DOHH2 (cell line): ENCODE results near the gene PRKCZ.

Source experiments
- H3F3A ChIP-seq: fragments of 200-600 bp; sonication (generic), shearing (Covaris generic); 2 replicates; pipeline ENCODE4 v1.6.0; 2016; ENCODE audit warnings: antibody characterized with exemption, mild to moderate bottlenecking; ENCODE audit not compliant: control insufficient read depth, insufficient read depth
- H3K27ac ChIP-seq: fragments of 200-600 bp; sonication (generic); 2 replicates; pipeline ENCODE4 v1.5.1; 2014; ENCODE audit warnings: low read depth, mild to moderate bottlenecking, low read length, moderate library complexity
- H3K27me3 ChIP-seq: fragments of 200-600 bp; sonication (generic); 2 replicates; pipeline ENCODE4 v1.6.1; 2014; ENCODE audit warnings: mild to moderate bottlenecking, low read length, mixed read lengths; ENCODE audit not compliant: control insufficient read depth
- H3K36me3 ChIP-seq: fragments of 200-600 bp; sonication (generic); 2 replicates; pipeline ENCODE4 v1.6.1; 2014; ENCODE audit warnings: mild to moderate bottlenecking, low read length, moderate library complexity, mixed read lengths; ENCODE audit not compliant: control insufficient read depth
- H3K4me1 ChIP-seq: fragments of 200-600 bp; sonication (generic); 2 replicates; pipeline ENCODE4 v1.6.1; 2014; ENCODE audit warnings: mild to moderate bottlenecking, low read length, mixed read lengths; ENCODE audit not compliant: control insufficient read depth
- H3K4me2 ChIP-seq: fragments of 200-600 bp; sonication (generic); 2 replicates; pipeline ENCODE4 v1.6.0; 2014; ENCODE audit warnings: mild to moderate bottlenecking, low read length, moderate library complexity
- H3K4me3 ChIP-seq: fragments of 200-600 bp; sonication (generic); 2 replicates; pipeline ENCODE4 v1.5.1; 2014; ENCODE audit warnings: mild to moderate bottlenecking, low read length, mixed read lengths
- H3K79me2 ChIP-seq: fragments of 200-600 bp; sonication (generic); 2 replicates; pipeline ENCODE4 v1.6.1; 2014; ENCODE audit warnings: mild to moderate bottlenecking, low read length, mixed read lengths; ENCODE audit not compliant: control insufficient read depth
- H3K9me2 ChIP-seq: fragments of 200-600 bp; sonication (generic); replicated peaks from 2 replicates; pipeline ENCODE4 v1.6.1; 2014; ENCODE audit warnings: mild to moderate bottlenecking, low read length, mixed read lengths; ENCODE audit not compliant: control insufficient read depth
- H3K9me3 ChIP-seq: fragments of 200-600 bp; sonication (generic); 2 replicates; pipeline ENCODE4 v1.6.1; 2014; ENCODE audit warnings: antibody characterized with exemption, low read length, mixed read lengths; ENCODE audit not compliant: control insufficient read depth, insufficient read depth
- H4K20me1 ChIP-seq: fragments of 200-600 bp; sonication (generic); 2 replicates; pipeline ENCODE4 v1.6.0; 2014; ENCODE audit warnings: low read depth, mild to moderate bottlenecking, antibody characterized with exemption, low read length, moderate library complexity; ENCODE audit not compliant: control insufficient read depth, insufficient read depth
- EZH2phosphoT487 ChIP-seq: fragments of 200-600 bp; sonication (generic); IDR thresholded peaks from 2 replicates; pipeline ENCODE4 v1.6.1; 2017; ENCODE audit warnings: borderline replicate concordance, mild to moderate bottlenecking, antibody characterized with exemption, low read length, moderate library complexity, mixed read lengths
- TF ChIP-seq, protein P1 (sequence below): fragments of 200-600 bp; sonication (generic); IDR thresholded peaks from one replicate; pipeline ENCODE4 v1.5.1; 2014; ENCODE audit warnings: antibody characterized with exemption, mild to moderate bottlenecking, low read depth, low read length; ENCODE audit not compliant: poor library complexity, severe bottlenecking

PRKCZ gene

DNA sequence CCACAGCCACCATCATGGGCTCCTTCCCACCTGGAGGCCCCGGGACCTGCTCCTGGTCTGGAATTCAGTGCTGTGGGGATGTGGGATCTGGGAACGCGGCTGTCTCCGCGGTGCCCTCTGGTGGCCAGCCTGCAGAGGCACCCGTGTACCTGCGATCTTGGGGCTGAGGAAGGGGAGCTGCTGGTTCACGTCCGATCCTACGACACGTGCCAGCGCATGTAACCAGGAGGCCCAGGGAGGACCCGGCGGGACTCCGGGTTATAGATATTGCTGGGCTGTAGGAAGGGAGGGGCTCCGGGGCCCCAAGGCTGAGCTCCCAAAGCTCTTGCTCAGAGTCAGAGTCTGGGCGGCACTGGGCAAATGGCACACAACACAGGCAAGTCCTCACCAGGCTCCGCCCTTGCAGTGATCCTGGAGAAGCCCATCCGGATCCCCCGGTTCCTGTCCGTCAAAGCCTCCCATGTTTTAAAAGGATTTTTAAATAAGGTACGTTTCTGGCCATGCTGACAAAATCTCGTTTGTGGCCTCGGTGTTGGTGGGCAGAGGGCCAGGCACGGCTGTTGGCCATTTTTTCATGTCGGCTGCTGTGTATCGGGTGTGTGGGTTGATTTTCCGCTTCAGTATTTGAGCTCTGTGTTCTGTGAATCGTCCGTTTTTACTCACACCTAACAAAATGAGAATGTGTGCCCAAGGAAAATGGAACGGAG is 124.3 kb downstream of the PRKCZ start:
- Histone ChIP-seq H3K4me3 (no peak overlapping the region), H3K79me2 (no peaks in the 10 kb centered on the region), H3K27me3 (no peaks in the 10 kb centered on the region), H3K36me3 (no peaks in the 10 kb centered on the region), H3K27ac (no peak overlapping the region), H3F3A (no peaks in the 10 kb centered on the region), H4K20me1 (0 out of 2 replicates have a peak, but pooled peaks cover 3% of the 10 kb centered on the region), H3K9me3 (no peaks in the 10 kb centered on the region), H3K4me2 (no peak overlapping the region), H3K9me2 (no peaks in the 10 kb centered on the region), H3K4me1 (no peaks in the 10 kb centered on the region)
- no peak for TF ChIP-seq EZH2phosphoT487
- TF ChIP-seq, protein P1, sequence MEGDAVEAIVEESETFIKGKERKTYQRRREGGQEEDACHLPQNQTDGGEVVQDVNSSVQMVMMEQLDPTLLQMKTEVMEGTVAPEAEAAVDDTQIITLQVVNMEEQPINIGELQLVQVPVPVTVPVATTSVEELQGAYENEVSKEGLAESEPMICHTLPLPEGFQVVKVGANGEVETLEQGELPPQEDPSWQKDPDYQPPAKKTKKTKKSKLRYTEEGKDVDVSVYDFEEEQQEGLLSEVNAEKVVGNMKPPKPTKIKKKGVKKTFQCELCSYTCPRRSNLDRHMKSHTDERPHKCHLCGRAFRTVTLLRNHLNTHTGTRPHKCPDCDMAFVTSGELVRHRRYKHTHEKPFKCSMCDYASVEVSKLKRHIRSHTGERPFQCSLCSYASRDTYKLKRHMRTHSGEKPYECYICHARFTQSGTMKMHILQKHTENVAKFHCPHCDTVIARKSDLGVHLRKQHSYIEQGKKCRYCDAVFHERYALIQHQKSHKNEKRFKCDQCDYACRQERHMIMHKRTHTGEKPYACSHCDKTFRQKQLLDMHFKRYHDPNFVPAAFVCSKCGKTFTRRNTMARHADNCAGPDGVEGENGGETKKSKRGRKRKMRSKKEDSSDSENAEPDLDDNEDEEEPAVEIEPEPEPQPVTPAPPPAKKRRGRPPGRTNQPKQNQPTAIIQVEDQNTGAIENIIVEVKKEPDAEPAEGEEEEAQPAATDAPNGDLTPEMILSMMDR, result peak; percentile 93

DNA sequence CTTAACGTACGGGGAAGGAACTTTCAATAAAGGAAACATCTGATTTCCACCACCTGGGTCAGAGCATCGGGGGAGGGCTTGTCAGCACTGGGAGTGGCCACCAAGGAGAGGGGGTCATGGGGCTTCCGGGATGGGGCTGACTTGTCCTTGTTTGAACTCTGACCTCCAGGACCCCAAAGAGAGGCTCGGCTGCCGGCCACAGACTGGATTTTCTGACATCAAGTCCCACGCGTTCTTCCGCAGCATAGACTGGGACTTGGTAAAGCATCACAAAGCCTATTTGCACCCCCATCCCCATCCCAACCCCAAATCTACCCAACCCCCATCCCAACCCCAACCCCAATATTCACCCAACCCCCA is 124.8 kb downstream of the PRKCZ start:
- no peaks in the 10 kb centered on the region for H3K9me2 ChIP-seq
- no peak overlapping the region for H3K4me3 ChIP-seq
- no peaks in the 10 kb centered on the region for H3K27me3 ChIP-seq
- TF ChIP-seq EZH2phosphoT487, result no peak
- TF ChIP-seq, protein P1, result no peak
- no peak overlapping the region for H3K4me2 ChIP-seq
- H3K36me3 ChIP-seq, result no peaks in the 10 kb centered on the region
- no peaks in the 10 kb centered on the region for H3K79me2 ChIP-seq
- 0 out of 2 replicates have a peak, but pooled peaks cover 3% of the 10 kb centered on the region for H4K20me1 ChIP-seq
- H3K4me1 ChIP-seq, result no peaks in the 10 kb centered on the region
- no peak overlapping the region for H3K27ac ChIP-seq
- H3K9me3 ChIP-seq, result no peaks in the 10 kb centered on the region
- no peaks in the 10 kb centered on the region for H3F3A ChIP-seq

DNA sequence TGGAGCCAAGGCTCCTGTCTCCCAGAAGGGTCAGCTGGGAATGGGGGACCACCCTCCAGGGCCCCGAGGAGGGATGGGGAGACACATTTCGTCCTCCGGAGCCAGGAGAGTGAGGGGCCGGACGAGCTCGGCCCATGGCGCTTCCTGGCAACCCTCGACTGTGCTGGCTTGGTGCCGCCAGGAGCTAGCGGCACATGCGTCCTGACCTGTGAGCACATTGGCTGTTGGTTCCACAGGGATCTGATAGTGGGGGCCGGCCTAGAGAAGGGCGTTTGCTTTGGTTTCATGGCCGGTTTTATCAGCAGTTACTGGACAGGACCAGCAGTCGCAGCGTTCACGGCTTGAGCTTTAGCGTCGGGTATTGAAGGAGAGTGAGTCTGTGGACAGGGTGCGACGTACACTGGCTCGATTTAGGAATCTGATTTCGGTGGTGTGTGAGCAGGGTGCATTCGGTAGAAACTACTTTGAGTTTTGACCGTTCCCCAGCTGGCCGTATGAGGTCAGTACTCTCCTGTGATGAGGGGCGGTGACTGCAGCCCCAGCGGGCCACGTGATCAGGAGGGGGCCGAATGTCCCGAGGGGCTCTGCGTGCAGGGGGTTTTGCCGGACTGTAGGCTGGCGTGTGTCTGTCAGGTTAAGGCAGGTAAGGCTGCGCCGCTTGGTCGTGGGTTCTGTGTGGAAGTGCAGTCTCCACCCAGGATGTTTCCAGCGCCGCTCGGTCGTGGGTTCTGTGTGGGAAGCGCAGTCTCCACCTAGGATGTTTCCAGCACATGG is 125.7 kb downstream of the PRKCZ start:
- H3K9me2 ChIP-seq, result no peaks in the 10 kb centered on the region
- H3K36me3 ChIP-seq, result no peaks in the 10 kb centered on the region
- no peaks in the 10 kb centered on the region for H3K79me2 ChIP-seq
- H3K9me3 ChIP-seq, result no peaks in the 10 kb centered on the region
- H3K4me2 ChIP-seq, result no peak overlapping the region
- H3K27ac ChIP-seq, result no peak overlapping the region
- no peaks in the 10 kb centered on the region for H3F3A ChIP-seq
- no peak overlapping the region for H3K4me3 ChIP-seq
- TF ChIP-seq EZH2phosphoT487, result no peak
- TF ChIP-seq, protein P1, result no peak
- H4K20me1 ChIP-seq, result 0 out of 2 replicates have a peak, but pooled peaks cover 3% of the 10 kb centered on the region
- no peaks in the 10 kb centered on the region for H3K4me1 ChIP-seq
- H3K27me3 ChIP-seq, result no peaks in the 10 kb centered on the region
